HG02973 (cell line): Measurements from ENCODE around the gene PSMA7.

Experiments
- ATAC-seq: cut with Tn5 transposase; IDR thresholded peaks from one replicate; pipeline ENCODE4 v1.9.1; 2021; ENCODE audit warnings: moderate library complexity; ENCODE audit not compliant: unreplicated experiment

PSMA7 gene

DNA sequence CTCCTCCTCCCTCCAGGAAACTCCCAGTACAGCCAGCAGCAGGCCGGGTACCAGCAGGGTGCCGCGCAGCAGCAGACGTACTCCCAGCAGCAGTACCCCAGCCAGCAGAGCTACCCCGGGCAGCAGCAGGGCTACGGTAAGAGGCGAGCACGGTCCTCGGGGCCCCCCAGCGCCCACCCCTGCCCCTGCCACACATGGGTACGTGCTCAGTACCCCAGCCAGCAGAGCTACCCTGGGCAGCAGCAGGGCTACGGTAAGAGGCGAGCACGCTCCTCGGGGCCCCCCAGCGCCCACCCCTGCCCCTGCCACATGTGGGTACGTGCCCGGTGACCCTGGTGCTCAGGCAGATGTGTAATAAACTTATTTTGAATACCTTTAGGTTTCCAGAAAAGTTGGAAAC is 29.5 kb upstream of the PSMA7 start:
- ATAC-seq = no peak

GRCh38 chr20:62171245-62171644 is 28.1 kb upstream of the PSMA7 start:
- ATAC-seq = no peak

DNA sequence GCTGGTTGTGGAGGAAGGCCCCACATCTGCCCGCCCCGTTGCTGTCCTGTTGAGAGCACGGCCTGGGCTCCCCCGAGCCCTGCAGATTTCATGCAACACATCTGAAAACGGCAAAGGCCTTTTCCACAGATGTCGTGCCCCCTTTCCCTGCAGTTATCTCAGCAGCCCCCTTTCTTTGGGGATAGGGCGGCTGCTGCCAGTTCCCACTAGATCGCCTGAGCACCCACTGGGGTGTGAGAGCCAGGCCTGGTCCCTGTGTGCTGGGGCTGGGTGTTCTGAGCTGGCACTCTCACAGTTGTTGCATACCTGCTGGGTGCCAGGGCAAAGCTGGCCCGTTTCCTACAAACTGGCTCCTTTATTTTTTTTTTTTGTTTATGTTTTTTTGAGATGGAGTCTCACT is 27.3 kb upstream of the PSMA7 start:
- no peak for ATAC-seq

DNA sequence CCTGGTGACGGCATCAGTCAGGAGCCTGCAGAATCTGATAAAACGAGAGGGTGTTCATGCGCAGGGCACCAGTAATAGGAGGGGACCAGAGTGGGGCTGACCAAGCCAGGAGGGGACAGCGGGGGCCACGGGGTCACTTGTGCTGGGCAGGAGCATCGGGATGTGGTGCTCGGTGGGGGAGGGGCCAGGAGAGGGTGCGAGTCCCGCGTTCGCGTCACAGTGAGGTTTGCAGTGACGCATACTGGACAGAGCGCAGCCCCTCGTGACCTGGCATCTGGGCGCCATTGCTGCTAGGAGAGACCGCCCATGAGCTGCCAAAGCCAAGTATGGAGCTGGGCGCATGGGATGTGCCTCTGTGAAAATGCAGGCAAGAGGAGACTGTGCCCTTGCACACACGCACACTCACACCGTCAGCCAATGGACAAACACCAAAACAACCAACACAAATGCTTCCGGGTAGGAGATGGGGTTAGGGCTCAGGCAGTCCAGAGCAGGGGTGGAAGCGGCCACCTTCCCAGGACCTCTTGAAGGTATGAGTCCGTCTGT is 25.8 kb upstream of the PSMA7 start:
- no peak for ATAC-seq

GRCh38 chr20:62168061-62168460 is 24.9 kb upstream of the PSMA7 start:
- no peak for ATAC-seq

- no peak for ATAC-seq
These were observed 24.3 kb upstream of the PSMA7 start for GRCh38 chr20:62167474-62167873.

- ATAC-seq = no peak
These were observed 22.7 kb upstream of the PSMA7 start for GRCh38 chr20:62165762-62166399.

DNA sequence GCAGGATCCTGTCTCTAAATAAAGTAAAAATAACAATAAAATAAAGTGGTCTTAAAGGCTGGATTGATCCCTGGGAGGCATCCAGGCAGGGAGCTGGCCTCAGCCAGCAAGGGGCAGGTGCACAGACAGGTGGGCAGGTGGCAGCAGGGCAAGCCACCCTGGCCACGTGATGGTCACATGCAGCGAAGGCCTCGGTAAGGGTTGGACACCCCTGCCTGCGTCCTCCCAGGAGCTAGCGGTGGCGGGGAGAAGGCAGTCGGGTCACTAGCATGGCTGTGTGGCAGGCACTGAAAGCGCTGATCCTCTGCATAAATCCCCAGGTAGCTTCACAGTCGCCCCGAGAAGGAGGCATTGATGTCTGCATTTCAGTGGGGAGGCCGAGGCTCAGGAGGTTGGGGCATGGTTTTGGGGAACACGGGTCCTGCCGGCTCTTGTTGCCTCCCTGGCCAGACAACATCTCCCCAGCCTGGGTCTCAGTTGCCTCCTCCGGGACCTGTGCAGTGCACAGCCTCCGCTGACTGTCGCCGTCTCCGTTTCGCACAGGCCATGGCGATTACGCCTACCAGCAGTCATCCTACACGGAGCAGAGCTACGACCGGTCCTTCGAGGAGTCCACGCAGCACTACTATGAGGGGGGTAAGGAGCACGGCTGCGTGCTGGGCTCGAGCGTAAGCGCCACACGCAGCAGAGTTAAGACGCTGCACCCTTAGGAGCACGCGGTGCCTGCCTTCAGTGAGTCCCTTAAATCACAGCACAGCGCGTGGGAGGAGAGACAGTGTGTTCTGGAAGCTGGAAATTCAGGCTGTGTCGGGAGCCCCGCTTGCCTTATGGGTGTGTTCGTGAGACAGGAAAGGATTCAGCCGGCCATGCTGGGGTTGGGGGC is 21.9 kb upstream of the PSMA7 start:
- no peak for ATAC-seq

DNA sequence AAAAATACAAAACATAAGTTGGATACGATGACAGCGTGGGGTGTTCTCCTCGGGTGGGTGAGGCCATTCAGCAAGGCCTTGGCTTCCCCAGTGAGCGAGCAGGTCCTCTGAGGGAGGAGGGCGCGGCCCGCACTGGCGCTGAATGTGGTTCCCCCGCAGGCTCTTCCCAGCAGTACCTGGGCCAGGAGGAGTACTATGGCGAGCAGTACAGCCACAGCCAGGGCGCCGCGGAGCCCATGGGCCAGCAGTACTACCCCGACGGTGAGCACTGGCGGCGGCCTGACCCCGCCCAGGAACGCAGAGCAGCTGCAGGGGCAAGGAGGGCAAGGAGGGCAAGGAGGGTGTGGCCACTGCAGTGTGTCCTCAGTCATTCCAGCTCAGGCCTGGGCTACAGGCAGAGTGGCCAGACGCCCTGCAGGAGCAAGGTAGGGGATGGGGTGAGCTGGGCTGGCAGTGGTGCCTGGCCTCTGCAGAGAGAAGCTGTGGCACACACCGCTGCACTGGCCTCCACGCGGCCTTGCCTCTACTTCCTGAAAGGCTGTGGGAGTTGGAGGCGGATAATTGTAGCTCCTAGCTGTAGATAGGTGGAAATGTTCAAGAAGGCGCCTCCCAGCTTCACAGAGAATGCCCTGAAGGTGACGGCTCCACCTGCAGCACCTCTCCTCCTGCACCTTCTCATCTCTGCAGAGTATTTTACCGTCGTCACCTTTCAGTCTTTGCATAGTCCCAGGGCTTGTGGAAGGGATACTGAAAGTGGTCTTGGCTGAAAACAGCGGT is 21.0 kb upstream of the PSMA7 start:
- ATAC-seq = no peak

DNA sequence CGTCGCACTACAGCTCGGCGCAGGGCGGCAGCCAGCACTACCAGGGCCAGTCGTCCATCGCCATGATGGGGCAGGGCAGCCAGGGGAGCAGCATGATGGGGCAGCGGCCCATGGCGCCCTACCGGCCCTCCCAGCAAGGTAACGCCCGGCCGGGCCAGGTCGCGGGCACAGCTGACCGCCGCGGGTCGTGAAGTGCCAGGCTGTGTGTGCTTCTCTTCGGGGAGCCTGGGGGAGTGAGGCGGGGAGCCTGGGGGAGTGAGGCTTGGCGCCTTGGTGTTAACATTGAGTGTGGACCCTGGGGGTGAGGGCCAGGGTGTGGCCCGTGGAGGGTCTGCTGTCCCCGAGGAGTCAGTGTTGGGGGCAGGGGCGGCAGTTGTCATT is 20.3 kb upstream of the PSMA7 start:
- ATAC-seq = no peak

- ATAC-seq = no peak
These were observed 19.7 kb upstream of the PSMA7 start for GRCh38 chr20:62162765-62163484.

DNA sequence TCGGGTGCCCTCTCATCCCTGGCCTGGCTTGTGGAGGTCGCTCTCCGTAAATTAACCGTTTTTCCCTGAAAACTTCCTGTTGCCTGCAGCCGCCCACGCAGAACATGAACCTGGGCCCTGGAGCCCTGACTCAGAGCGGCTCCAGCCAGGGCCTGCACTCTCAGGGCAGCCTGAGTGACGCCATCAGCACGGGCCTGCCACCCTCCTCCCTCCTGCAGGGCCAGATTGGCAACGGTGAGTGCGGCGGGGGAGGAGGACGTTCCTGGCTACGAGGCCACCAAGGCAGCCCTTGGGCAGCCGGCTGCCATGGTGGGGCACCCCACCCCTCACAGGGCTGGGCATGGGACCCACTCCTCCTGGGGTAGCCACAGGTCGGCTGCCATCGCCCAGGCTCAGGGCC is 18.2 kb upstream of the PSMA7 start:
- no peak for ATAC-seq

DNA sequence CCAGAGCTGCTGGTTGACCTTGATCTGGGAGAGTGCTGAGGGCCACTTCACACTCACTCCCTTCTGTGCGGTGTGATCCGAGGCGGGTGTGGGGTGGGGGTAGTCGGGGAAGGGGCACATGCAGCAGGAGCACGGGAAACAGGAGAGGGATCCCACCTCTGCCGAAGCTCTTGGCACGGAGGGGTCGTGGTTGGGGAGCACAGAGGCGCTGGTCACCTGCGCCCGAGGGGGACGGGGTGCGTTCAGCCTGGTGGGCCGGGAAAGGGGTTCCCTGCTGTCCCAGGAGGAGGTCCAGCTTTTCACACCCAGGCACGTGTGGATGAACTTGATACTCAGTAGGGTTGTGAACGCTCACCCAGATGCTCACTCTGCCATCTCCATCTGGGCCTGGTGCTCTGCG is 17.7 kb upstream of the PSMA7 start:
- no peak for ATAC-seq

GRCh38 chr20:62160253-62160652 is 17.1 kb upstream of the PSMA7 start:
- no peak for ATAC-seq

DNA sequence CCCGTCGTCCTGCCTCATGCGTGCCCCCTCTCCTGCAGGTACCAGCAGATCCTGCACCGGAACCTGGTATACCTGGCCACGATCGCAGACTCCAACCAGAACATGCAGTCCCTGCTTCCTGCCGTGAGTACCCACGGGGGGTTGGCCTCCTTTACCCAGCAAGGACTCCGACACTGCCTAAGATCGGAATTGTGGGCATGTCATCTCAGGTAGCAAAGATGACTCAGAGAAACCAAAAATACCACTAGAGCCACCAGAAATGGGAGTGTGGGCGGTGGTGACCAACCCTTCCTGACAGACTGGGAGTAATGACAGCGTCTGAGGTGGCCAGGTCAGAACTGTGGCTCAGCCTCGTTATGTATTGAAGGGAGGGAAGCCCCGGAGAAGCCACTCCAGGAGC is 16.6 kb upstream of the PSMA7 start:
- ATAC-seq = no peak

- no peak for ATAC-seq
These were observed 15.9 kb upstream of the PSMA7 start for GRCh38 chr20:62159052-62159451.

- no peak for ATAC-seq
These were observed 15.3 kb upstream of the PSMA7 start for GRCh38 chr20:62158541-62158940.

- no peak for ATAC-seq
These were observed 14.8 kb upstream of the PSMA7 start for GRCh38 chr20:62158088-62158400.

GRCh38 chr20:62157387-62158087 is 14.3 kb upstream of the PSMA7 start:
- ATAC-seq = no peak

DNA sequence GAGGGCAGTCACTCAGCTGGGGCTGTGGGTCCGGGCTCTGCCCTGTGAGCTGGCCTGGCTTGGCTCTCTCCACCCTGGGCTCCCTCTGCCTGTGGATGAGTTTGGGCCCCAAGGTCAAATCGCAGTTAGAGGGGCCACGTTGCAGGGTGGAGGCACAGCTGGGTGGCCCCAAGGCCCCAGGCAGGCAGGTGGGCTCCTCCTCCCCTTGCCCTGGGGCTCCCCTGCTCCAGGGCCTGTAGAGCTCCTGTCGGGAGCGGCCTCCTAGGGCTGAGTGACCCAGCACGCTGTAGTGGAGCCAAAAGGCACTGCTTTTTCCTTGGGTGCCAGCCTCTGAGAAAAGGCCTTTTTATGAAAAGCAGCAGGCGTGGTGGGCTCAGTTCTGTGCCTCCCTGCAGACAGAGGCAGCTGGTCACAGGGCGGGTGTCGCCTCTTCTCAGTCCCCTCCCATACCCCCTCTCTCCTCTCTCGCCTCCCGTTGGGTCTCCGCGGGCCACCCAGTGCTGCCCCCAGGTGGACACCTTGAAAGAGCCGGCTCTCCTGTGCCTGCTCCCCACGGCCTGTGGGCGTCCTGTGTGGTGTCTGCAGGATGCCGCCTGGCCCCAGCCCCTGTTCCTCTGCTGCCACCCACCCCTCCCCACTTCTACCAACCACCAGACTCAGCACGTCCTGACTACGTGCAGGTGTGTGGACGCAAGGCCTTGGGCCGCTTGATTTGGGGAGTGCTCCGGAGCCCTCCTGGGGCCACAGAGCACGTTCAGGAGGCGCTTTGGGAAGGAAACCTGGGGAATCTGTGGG is 13.6 kb upstream of the PSMA7 start:
- no peak for ATAC-seq
